Vagina (tissue), 2 donors: ENCODE measurements around the gene C3.

Source experiments
- POLR2A ChIP-seq, 2 donors: fragments of 450-650 bp; IDR thresholded peaks; one replicate each; pipeline ENCODE4 v1.6.1; 2017; ENCODE audit warnings: antibody characterized with exemption in 2 of 2, mild to moderate bottlenecking in 2 of 2, moderate library complexity in 2 of 2
- POLR2AphosphoS5 ChIP-seq, 2 donors: sonication (generic); formaldehyde crosslinking; IDR thresholded peaks; one replicate each; pipeline ENCODE4 v1.9.0; 2017; ENCODE audit warnings: antibody characterized with exemption in 2 of 2, mild to moderate bottlenecking in 2 of 2, low read depth in 1 of 2; ENCODE audit not compliant: insufficient read depth in 1 of 2
- TF ChIP-seq, protein P1 (sequence below), 3 experiments: fragments of 450-650 bp in 2 of 3; fragments of 200-600 bp in 1 of 3; sonication (generic) in 1 of 3; IDR thresholded peaks; one replicate each; pipeline ENCODE4 v1.5.1; 2017 to 2019; ENCODE audit warnings: antibody characterized with exemption in 3 of 3, mild to moderate bottlenecking in 2 of 3, moderate library complexity in 2 of 3

DNA sequence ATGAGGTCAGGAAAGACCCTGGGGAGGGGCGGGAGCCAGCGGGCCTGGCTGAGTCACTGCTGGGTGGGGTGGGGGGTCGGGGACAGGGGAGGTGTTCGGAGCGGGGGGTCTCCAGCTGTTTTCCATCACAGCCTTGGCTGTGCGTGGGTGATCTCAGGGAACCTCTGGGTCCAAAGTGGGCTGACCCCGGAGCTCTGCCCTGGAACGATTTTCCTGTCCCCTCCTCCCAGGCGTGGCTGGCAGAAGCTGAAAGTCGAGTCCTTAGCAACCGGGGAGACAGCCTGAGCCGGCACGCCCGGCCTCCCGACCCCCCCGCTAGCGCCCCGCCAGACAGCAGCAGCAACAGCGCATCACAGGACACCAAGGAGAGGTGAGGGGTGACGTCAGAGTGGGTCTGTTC is 29.6 kb upstream of the C3 start:
- TF ChIP-seq POLR2A (IDR thresholded peaks at IDR 0.05) (no peak), POLR2AphosphoS5 (IDR thresholded peaks at IDR 0.05; ENCODE audit: insufficient read depth in 1 of 2, low read depth in 1 of 2) (no peak)
- TF ChIP-seq, protein P1, sequence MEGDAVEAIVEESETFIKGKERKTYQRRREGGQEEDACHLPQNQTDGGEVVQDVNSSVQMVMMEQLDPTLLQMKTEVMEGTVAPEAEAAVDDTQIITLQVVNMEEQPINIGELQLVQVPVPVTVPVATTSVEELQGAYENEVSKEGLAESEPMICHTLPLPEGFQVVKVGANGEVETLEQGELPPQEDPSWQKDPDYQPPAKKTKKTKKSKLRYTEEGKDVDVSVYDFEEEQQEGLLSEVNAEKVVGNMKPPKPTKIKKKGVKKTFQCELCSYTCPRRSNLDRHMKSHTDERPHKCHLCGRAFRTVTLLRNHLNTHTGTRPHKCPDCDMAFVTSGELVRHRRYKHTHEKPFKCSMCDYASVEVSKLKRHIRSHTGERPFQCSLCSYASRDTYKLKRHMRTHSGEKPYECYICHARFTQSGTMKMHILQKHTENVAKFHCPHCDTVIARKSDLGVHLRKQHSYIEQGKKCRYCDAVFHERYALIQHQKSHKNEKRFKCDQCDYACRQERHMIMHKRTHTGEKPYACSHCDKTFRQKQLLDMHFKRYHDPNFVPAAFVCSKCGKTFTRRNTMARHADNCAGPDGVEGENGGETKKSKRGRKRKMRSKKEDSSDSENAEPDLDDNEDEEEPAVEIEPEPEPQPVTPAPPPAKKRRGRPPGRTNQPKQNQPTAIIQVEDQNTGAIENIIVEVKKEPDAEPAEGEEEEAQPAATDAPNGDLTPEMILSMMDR (IDR thresholded peaks at IDR 0.05) = no peak
